BLaER1 (cell line): ENCODE measurements around the gene DENND6A.
"Not testable (repeated sequence)": the region's sequence is repeated elsewhere in the genome, so short reads cannot be mapped to it uniquely, and the experiment has no call there.

Experiments
- H3K27ac ChIP-seq: shearing (Covaris generic); formaldehyde crosslinking; 2 replicates; pipeline ENCODE4 v1.8.1; 2022
- H3K27me3 ChIP-seq: shearing (Covaris generic); formaldehyde crosslinking; 2 replicates; pipeline ENCODE4 v1.8.1; 2022
- H3K36me3 ChIP-seq: shearing (Covaris generic); formaldehyde crosslinking; 2 replicates; pipeline ENCODE4 v1.8.1; 2022
- H3K4me1 ChIP-seq: shearing (Covaris generic); formaldehyde crosslinking; 2 replicates; pipeline ENCODE4 v1.8.1; 2022
- H3K4me2 ChIP-seq: shearing (Covaris generic); formaldehyde crosslinking; 2 replicates; pipeline ENCODE4 v1.8.1; 2022
- H3K4me3 ChIP-seq: shearing (Covaris generic); formaldehyde crosslinking; 2 replicates; pipeline ENCODE4 v1.8.1; 2022
- H3K9ac ChIP-seq: shearing (Covaris generic); formaldehyde crosslinking; 2 replicates; pipeline ENCODE4 v1.8.1; 2022
- H3K9me3 ChIP-seq: shearing (Covaris generic); formaldehyde crosslinking; 2 replicates; pipeline ENCODE4 v1.8.1; 2022
- H4K20me1 ChIP-seq: shearing (Covaris generic); formaldehyde crosslinking; 2 replicates; pipeline ENCODE4 v1.8.1; 2022
- Cebpa-rat ChIP-seq: shearing (Covaris generic); IDR thresholded peaks from 2 replicates; pipeline ENCODE4 v1.8.1; 2022

The DENND6A gene

DNA sequence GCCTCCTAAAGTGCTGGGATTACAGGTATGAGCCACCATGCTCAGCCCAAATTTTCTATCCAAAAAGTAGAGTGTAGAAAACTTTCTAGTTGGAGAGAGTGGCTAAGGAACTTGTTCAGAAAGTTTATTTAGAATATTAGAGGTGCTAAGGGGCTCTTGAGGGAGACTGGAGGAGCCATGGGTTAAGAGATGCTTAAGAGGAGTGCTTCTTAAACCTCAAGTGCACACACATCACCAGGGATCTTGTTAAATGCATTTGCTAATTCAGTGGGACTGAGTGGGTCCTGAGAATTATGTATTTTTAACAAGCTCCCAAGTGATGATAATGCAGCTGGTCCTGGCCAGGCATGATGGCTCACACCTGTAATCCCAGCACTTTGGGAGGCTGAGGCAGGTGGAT lies 33.5 kb upstream of the DENND6A start:
- H3K9me3 ChIP-seq = no peaks in the 10 kb centered on the region
- H3K4me3 ChIP-seq = no peak overlapping the region
- H3K9ac ChIP-seq = no peak overlapping the region
- TF ChIP-seq Cebpa-rat = no peak
- no peaks in the 10 kb centered on the region for H3K27me3 ChIP-seq
- no peak overlapping the region for H3K4me2 ChIP-seq
- H3K27ac ChIP-seq = no peak overlapping the region
- no peaks in the 10 kb centered on the region for H3K36me3 ChIP-seq
- H3K4me1 ChIP-seq = no peaks in the 10 kb centered on the region
- H4K20me1 ChIP-seq = no peaks in the 10 kb centered on the region

DNA sequence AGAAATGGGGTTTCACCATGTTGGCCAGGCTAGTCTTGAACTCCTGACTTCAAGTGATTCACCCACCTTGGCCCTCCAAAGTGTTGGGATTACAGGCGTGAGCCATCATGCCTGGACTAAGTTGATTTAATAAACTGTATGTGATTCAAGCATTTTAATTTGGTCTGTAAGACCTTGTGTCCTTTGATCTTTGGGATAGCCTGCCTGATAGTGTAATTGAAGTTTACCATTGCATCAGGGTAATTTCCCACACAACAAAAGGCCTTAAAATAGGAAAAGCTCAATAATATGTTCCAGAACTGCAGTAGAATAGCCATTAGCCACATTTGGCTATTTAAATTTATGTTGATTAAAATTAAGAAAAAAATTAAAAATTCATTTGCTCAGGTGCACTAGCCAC lies 25.2 kb upstream of the DENND6A start:
- Histone ChIP-seq H3K9me3 (no peaks in the 10 kb centered on the region), H3K9ac (no peak overlapping the region), H3K36me3 (no peaks in the 10 kb centered on the region), H4K20me1 (no peaks in the 10 kb centered on the region), H3K4me1 (no peaks in the 10 kb centered on the region), H3K27ac (no peak overlapping the region), H3K27me3 (no peaks in the 10 kb centered on the region), H3K4me3 (no peak overlapping the region), H3K4me2 (no peak overlapping the region)
- no peak for TF ChIP-seq Cebpa-rat

DNA sequence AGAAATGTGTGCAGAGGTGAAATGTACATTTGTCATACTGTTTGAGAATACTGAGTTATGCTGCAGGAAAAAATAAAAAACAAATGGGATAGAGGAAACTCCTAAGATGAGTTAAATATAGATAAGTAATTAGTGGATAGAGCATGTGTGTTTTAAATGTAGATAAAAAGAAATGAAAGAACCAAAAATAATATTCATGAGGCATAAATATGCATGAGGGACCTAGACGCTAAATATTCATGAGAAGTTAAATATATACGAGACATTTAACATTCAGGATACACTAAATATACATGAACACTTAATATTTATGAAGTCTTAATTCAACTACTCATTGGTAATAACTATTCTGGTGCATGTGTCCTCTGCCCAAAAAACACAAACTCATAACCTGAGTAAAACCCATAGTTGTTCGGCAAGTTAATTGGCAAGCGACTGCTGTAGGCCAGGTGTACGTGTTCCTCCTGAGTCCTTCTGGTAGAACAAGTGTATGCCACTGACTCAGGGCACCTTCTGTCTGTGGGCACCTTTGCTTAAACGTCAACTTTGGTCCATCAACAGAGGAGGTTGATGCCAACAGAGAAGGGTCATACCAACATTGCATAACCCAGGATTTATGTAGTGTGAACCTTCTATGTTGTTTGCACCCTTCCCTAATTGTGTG lies 24.5 kb upstream of the DENND6A start:
- H3K27me3 ChIP-seq = no peaks in the 10 kb centered on the region
- no peaks in the 10 kb centered on the region for H4K20me1 ChIP-seq
- H3K9ac ChIP-seq = no peak overlapping the region
- no peak overlapping the region for H3K4me3 ChIP-seq
- no peak for TF ChIP-seq Cebpa-rat
- H3K4me2 ChIP-seq = no peak overlapping the region
- H3K36me3 ChIP-seq = no peaks in the 10 kb centered on the region
- H3K27ac ChIP-seq = no peak overlapping the region
- no peaks in the 10 kb centered on the region for H3K4me1 ChIP-seq
- no peaks in the 10 kb centered on the region for H3K9me3 ChIP-seq

DNA sequence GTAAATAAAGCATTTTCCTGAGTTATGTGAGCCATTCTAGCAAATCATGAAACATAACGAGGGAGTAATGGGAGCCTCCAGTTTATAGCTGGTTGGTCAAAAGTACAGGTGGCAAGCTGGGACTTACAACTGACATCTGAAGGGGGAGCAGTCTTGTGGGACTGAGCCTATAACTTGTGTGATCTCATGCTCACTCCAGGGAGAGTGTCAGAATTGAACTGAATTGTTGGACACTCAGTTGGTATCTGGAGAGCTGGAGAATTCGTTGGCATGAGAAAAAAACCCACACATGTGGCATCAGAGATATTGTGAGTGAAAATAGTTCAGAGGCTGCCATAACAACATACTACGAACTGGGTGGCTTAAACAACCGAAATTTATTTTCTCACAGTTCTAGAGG lies 22.8 kb upstream of the DENND6A start:
- no peaks in the 10 kb centered on the region for H4K20me1 ChIP-seq
- TF ChIP-seq Cebpa-rat = no peak
- no peak overlapping the region for H3K27ac ChIP-seq
- no peaks in the 10 kb centered on the region for H3K4me1 ChIP-seq
- no peak overlapping the region for H3K9ac ChIP-seq
- H3K9me3 ChIP-seq = peaks cover 4% of the 10 kb centered on the region; the same call in 1 of the 2 replicates
- H3K36me3 ChIP-seq = no peaks in the 10 kb centered on the region
- no peaks in the 10 kb centered on the region for H3K27me3 ChIP-seq
- H3K4me2 ChIP-seq = no peak overlapping the region
- H3K4me3 ChIP-seq = no peak overlapping the region

DNA sequence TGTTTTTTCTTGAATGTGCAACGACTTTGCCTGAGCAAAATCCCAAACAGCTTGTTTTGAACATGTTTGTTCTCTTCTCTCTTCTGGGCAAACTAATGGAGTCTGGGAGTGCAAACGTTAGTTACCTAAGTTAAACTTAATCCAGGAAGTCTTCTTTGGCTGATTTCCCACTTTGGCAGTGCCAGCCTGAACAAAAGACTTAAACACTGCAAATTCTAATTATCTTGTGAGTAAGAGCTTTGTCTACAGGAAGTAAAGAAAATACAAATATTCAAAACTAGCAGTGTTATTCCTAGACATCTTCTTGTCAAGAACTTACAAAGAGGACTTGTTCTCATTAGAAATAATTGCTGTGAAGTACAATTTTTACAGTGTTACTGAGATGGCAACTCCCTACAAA lies 16.7 kb upstream of the DENND6A start:
- Histone ChIP-seq H3K36me3 (no peaks in the 10 kb centered on the region), H3K4me2 (no peak overlapping the region), H3K4me3 (no peak overlapping the region), H4K20me1 (no peaks in the 10 kb centered on the region), H3K27me3 (no peaks in the 10 kb centered on the region), H3K4me1 (no peaks in the 10 kb centered on the region), H3K27ac (no peak overlapping the region), H3K9me3 (peaks cover 10% of the 10 kb centered on the region), H3K9ac (no peak overlapping the region)
- no peak for TF ChIP-seq Cebpa-rat

DNA sequence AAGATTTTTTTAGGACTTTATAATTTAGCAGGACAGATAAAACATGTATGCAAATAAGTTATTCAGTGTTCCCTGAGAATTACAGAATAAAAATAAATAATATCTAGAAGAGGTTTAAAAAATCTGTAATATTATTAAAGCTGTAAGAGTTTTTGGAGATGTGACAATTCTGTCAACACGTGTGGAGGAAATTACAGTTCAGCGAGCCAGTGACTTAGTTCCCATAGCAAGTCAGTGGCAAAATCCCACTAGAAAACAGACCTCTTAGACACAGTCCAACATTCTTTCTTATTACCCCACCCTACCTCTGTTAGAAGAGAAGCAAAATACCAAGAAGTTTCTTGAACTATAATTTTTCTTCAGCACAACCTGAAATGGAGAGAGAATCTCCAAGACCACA lies 16.2 kb upstream of the DENND6A start:
- Histone ChIP-seq H3K4me2 (no peak overlapping the region), H3K4me3 (no peak overlapping the region), H3K9ac (no peak overlapping the region), H3K9me3 (peaks cover 10% of the 10 kb centered on the region), H3K27me3 (no peaks in the 10 kb centered on the region), H3K27ac (no peak overlapping the region), H4K20me1 (no peaks in the 10 kb centered on the region), H3K36me3 (no peaks in the 10 kb centered on the region), H3K4me1 (no peaks in the 10 kb centered on the region)
- TF ChIP-seq Cebpa-rat = no peak

DNA sequence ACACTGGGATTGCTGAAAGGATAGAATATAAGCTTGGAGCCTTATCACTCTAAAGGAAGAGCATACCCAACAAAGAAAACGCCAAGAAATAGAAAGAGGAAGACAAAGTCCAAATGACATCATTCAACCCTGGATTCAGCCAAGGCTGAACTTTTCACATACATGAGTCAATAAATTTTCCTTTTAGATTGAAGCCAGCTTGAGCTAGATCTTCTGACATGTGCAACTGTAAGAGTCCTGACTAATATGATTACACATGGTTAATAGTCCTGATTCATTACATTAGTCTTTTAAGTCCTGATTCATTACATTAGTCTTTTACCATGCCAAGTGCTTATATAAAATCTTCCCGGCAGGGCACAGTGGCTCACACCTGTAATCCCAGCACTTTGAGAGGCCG lies 13.6 kb upstream of the DENND6A start:
- Histone ChIP-seq H3K4me2 (no peak overlapping the region), H3K4me3 (no peak overlapping the region), H3K9me3 (peaks cover 10% of the 10 kb centered on the region), H3K27ac (no peak overlapping the region), H4K20me1 (no peaks in the 10 kb centered on the region), H3K36me3 (no peaks in the 10 kb centered on the region), H3K4me1 (no peaks in the 10 kb centered on the region), H3K9ac (no peak overlapping the region), H3K27me3 (no peaks in the 10 kb centered on the region)
- TF ChIP-seq Cebpa-rat = no peak

DNA sequence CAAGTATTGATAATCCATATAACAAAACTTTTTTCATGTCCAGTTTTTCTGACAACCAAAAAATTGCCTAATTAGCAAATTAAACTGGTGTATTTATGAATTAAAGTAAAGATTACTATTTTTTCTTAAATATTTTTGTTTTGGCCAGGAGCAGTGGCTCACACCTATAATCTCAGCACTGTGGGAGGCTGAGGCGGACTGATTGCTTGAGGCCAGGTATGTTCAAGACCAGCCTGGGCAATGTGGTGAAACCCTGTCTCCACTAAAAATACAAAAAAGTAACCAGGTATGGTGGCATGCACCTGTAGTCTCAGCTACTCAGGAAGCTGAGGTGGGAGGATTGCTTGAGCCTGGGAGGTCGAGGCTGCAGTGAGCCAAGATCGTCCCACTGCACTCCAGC lies 12.5 kb upstream of the DENND6A start:
- not testable (repeated sequence) for H4K20me1 ChIP-seq, H3K4me2 ChIP-seq, H3K9me3 ChIP-seq, H3K27me3 ChIP-seq, H3K4me1 ChIP-seq, H3K4me3 ChIP-seq, H3K36me3 ChIP-seq, H3K9ac ChIP-seq, H3K27ac ChIP-seq

DNA sequence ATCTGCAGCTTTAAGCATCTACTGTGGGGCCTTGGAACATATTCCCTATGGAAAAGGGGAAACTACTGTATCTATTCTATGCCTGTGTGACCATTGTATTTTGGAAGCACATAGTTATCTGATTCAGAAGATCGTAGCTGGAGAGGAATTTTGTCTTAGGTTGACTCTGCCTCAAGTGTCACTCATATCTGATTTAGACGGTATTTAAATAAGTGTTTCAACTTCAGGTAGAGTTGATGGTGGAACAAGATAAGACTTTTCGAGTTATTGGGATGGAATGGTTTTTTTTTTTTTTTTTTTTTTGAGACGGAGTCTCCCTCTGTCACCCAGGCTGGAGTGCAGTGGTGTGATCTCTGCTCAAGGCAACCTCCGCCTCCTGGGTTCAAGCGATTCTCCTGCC lies 8.9 kb upstream of the DENND6A start:
- H3K27ac ChIP-seq = no peak overlapping the region
- H3K36me3 ChIP-seq = no peaks in the 10 kb centered on the region
- no peaks in the 10 kb centered on the region for H3K27me3 ChIP-seq
- no peak overlapping the region for H3K4me2 ChIP-seq
- no peaks in the 10 kb centered on the region for H3K4me1 ChIP-seq
- no peak for TF ChIP-seq Cebpa-rat
- H3K4me3 ChIP-seq = no peak overlapping the region
- H3K9me3 ChIP-seq = no peaks in the 10 kb centered on the region
- H4K20me1 ChIP-seq = no peaks in the 10 kb centered on the region
- H3K9ac ChIP-seq = no peak overlapping the region

DNA sequence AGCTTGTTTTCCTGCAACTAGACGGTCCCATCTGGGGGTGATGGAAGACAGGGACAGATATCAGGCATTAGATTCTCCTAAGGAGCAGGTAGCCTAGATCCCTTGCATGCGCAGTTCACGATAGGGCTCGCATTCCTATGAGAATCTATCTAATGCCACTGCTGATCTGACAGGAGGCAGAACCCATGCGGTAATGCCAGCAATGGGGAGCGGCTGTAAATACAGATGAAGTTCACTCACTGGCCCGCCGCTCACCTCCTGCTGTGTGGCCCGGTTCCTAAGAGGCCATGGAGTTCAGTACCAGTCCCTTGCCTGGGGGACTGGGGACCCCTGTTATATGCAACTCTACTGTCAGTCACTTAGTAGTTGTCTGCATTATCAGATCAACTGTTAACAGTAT lies 7.9 kb upstream of the DENND6A start:
- H3K9me3 ChIP-seq = no peaks in the 10 kb centered on the region
- no peak for TF ChIP-seq Cebpa-rat
- no peak overlapping the region for H3K27ac ChIP-seq
- no peaks in the 10 kb centered on the region for H3K36me3 ChIP-seq
- H3K4me3 ChIP-seq = no peak overlapping the region
- H4K20me1 ChIP-seq = no peaks in the 10 kb centered on the region
- H3K27me3 ChIP-seq = no peaks in the 10 kb centered on the region
- H3K4me1 ChIP-seq = no peaks in the 10 kb centered on the region
- H3K9ac ChIP-seq = no peak overlapping the region
- no peak overlapping the region for H3K4me2 ChIP-seq

DNA sequence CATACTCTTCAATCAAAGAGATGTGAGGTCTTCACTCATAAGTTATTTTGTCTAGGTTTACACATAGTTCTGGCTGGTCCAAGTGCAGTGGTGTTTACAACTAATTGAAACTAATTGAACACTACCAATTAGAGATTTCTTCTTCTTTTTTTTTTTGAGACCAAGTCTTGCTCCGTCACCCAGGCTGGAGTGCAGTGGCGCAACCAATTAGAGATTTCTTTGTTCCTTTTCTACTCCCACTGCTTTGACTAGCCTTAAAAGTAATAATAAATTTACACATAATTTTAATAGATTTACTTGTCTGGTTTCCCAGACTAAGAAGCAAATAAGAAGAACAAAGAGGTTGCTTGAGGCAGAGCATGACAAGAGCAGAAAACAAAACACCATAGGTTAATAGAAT lies 6.7 kb upstream of the DENND6A start:
- Histone ChIP-seq H3K4me1 (no peaks in the 10 kb centered on the region), H3K27ac (no peak overlapping the region), H4K20me1 (no peaks in the 10 kb centered on the region), H3K9me3 (no peaks in the 10 kb centered on the region), H3K36me3 (no peaks in the 10 kb centered on the region), H3K27me3 (no peaks in the 10 kb centered on the region), H3K4me3 (no peak overlapping the region), H3K9ac (no peak overlapping the region), H3K4me2 (no peak overlapping the region)
- TF ChIP-seq Cebpa-rat = no peak
